ENCODE measurements around the gene ATP11A. TPM values are rescaled to one million over a fixed set of nuclear protein-coding genes. Genes with fewer than 3 reads are reported as not detected.
"Not testable (repeated sequence)": the region's sequence is repeated elsewhere in the genome, so short reads cannot be mapped to it uniquely, and the experiment has no call there.

ATP11A gene
- total RNA-seq, 3 donors from 2014 or later = 15.5 to 28.7 (median 19.4) TPM

- Histone ChIP-seq H3K4me1 (ENCODE audit: low read depth) (no peaks in the 10 kb centered on the region), H3K4me3 (no peak overlapping the region), H3K9me3 (no peaks in the 10 kb centered on the region), H3K36me3 (ENCODE audit: low read depth) (no peaks in the 10 kb centered on the region)
- no peak for TF ChIP-seq CTCF (IDR thresholded peaks at IDR 0.05)
- no peak for DNase-seq
- ATAC-seq = no peak
- intact Hi-C loops (cut with DNase I, micrococcal nuclease) = no loop called here
Observed at GRCh38 chr13:112868308-112868707, 178.5 kb downstream of the ATP11A start.

- ATAC-seq = no peak
Observed at GRCh38 chr13:112869202-112870050, 179.6 kb downstream of the ATP11A start.

GRCh38 chr13:112870051-112870331 is 180.2 kb downstream of the ATP11A start:
- Histone ChIP-seq H3K4me1 (ENCODE audit: low read depth) (no peaks in the 10 kb centered on the region), H3K4me3 (no peak overlapping the region), H3K9me3 (no peaks in the 10 kb centered on the region), H3K36me3 (ENCODE audit: low read depth) (no peaks in the 10 kb centered on the region)
- no peak for DNase-seq
- no peak for TF ChIP-seq CTCF (IDR thresholded peaks at IDR 0.05)
- no peak for ATAC-seq
- intact Hi-C loops (cut with DNase I, micrococcal nuclease) = loop anchor here in 1 of 2 donors (10.0 kb wide), 1 partner anchor 235 kb away; no protein-coding TSS in a partner anchor

More at GRCh38 chr13:112869202-112870050, 179.6 kb downstream of the ATP11A start:
- H3K4me3 ChIP-seq = no peak overlapping the region
- TF ChIP-seq CTCF (IDR thresholded peaks at IDR 0.05) = no peak
- intact Hi-C loops (cut with DNase I, micrococcal nuclease) = loop anchor here in 1 of 2 donors (10.0 kb wide), 1 partner anchor 235 kb away; no protein-coding TSS in a partner anchor
- H3K9me3 ChIP-seq = no peaks in the 10 kb centered on the region
- peak in 1 of 3 donors; percentile 17 for DNase-seq
- H3K4me1 ChIP-seq (ENCODE audit: low read depth) = no peaks in the 10 kb centered on the region
- no peaks in the 10 kb centered on the region for H3K36me3 ChIP-seq (ENCODE audit: low read depth)

GRCh38 chr13:112870737-112871287 is 181.0 kb downstream of the ATP11A start:
- Histone ChIP-seq H3K4me3 (no peak overlapping the region), H3K9me3 (no peaks in the 10 kb centered on the region), H3K4me1 (ENCODE audit: low read depth) (no peaks in the 10 kb centered on the region), H3K36me3 (ENCODE audit: low read depth) (no peaks in the 10 kb centered on the region)
- ATAC-seq (no peak), DNase-seq (no peak)
- intact Hi-C loops (cut with DNase I, micrococcal nuclease) = loop anchor here in 1 of 2 donors (10.0 kb wide), 1 partner anchor 236 kb away; no protein-coding TSS in a partner anchor
- no peak for TF ChIP-seq CTCF (IDR thresholded peaks at IDR 0.05)

DNA sequence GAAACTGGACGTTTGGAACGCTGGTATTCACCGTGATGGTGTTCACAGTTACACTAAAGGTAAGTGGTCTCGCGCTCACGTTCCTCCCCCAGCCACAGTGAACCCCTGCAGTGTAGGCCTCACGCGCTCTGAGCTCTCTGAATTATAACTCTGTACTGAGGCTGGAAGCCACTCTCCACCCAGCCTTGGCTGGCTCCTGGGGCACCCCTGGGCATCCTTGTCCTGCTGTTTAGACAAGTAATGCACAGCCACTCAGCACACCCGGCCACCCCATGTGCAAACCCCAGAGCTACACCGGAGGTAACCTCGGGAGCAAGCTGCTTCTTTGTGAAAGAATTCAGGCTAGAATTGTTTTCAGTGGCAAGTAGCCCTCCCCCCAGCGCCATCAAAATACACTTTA is 181.9 kb downstream of the ATP11A start:
- DNase-seq = no peak
- no peaks in the 10 kb centered on the region for H3K4me1 ChIP-seq (ENCODE audit: low read depth)
- H3K4me3 ChIP-seq = no peak overlapping the region
- no peak for TF ChIP-seq CTCF (IDR thresholded peaks at IDR 0.05)
- H3K36me3 ChIP-seq (ENCODE audit: low read depth) = no peaks in the 10 kb centered on the region
- H3K9me3 ChIP-seq = no peaks in the 10 kb centered on the region
- intact Hi-C loops (cut with DNase I, micrococcal nuclease) = loop anchor here in 1 of 2 donors (10.0 kb wide), 1 partner anchor 237 kb away; no protein-coding TSS in a partner anchor
- ATAC-seq = no peak

DNA sequence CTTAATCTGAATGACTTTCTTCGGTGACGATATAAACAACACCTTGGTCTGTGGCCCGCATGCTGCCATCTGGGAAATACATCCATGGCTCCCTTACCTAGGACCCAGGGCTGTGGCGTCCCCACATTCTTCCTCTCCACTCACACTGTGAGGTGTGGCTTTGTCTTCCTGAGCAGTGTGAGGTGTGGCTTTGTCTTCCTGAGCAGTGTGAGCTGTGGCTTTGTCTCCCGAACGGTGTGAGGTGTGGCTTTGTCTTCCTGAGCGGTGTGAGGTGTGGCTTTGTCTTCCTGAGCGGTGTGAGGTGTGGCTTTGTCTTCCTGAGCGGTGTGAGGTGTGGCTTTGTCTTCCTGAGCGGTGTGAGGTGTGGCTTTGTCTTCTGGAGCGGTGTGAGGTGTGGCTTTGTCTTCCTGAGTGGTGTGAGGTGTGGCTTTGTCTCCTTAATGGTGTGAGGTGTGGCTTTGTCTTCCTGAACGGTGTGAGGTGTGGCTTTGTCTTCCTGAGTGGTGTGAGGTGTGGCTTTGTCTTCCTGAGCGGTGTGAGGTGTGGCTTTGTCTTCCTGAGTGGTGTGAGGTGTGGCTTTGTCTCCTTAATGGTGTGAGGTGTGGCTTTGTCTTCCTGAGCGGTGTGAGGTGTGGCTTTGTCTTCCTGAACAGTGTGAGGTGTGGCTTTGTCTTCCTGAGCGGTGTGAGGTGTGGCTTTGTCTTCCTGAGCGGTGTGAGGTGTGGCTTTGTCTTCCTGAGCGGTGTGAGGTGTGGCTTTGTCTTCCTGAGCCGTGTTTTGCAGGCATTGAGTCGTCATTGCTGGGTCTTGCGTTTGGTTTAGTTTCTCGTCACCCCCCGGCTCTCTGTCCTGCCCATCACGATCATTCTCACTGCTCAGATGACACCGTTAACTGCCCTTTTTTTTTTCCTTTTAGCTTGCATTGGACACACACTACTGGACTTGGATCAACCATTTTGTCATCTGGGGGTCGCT is 183.1 kb downstream of the ATP11A start:
- intact Hi-C loops (cut with DNase I, micrococcal nuclease) = loop anchor here in 1 of 2 donors (10.0 kb wide), 1 partner anchor 238 kb away; no protein-coding TSS in a partner anchor
- DNase-seq; H3K9me3 ChIP-seq; H3K36me3 ChIP-seq (ENCODE audit: low read depth); H3K4me1 ChIP-seq (ENCODE audit: low read depth); H3K4me3 ChIP-seq: not testable (repeated sequence)
- peak; percentile 28 for ATAC-seq

Measured in mucosa of descending colon (tissue), 3 donors.